HFFc6 (cell line): ENCODE measurements around the gene SEMA6D. TPM values are rescaled to one million over a fixed set of nuclear protein-coding genes. Genes with fewer than 3 reads are reported as not detected.

Experiments used
- DNase-seq: peaks from one replicate; pipeline ENCODE4 v3.0.0-alpha.2; 2018
- H3K27ac Mint-ChIP-seq: 2 replicates; pipeline ENCODE4 v1.8.0; 2020; ENCODE audit warnings: mild to moderate bottlenecking, mixed read lengths
- H3K27me3 Mint-ChIP-seq: 2 replicates; pipeline ENCODE4 v1.8.0; 2021; ENCODE audit warnings: mild to moderate bottlenecking, moderate library complexity, mixed read lengths; ENCODE audit not compliant: insufficient read depth
- H3K36me3 Mint-ChIP-seq: 2 replicates; pipeline ENCODE4 v1.8.0; 2021; ENCODE audit warnings: low read depth, mixed read lengths
- H3K4me1 Mint-ChIP-seq: 2 replicates; pipeline ENCODE4 v1.8.0; 2020; ENCODE audit warnings: low read depth, mixed read lengths
- H3K4me3 Mint-ChIP-seq: 2 replicates; pipeline ENCODE4 v1.8.0; 2020; ENCODE audit warnings: mild to moderate bottlenecking, moderate library complexity, mixed read lengths
- H3K9me3 Mint-ChIP-seq: 2 replicates; pipeline ENCODE4 v1.8.0; 2020; ENCODE audit warnings: mild to moderate bottlenecking, mixed read lengths
- CTCF ChIP-seq: fragments of 200-600 bp; sonication (generic); IDR thresholded peaks from 2 replicates; pipeline ENCODE4 v1.5.0; 2021; ENCODE audit warnings: antibody characterized with exemption, mild to moderate bottlenecking
- total RNA-seq, 6 experiments: library from RNA; stranded (reverse); fragmentation: NEBNext Ultra II Directional; extraction: Animal tissue kit (Norgen Biotek cat#: 25700); gene quantifications; 2 replicates in 1 of 6; 3 replicates in 5 of 6; pipeline ENCODE4 v1.2.3, GENCODE V29; 2021

Gene SEMA6D
- total RNA-seq, 6 experiments from 2014 or later, result 1.4 to 2.8 (median 2.4) TPM

- Mint-ChIP-seq H3K27ac (no peak overlapping the region), H3K9me3 (no peaks in the 10 kb centered on the region), H3K4me1 (no peaks in the 10 kb centered on the region), H3K4me3 (no peak overlapping the region), H3K27me3 (0 out of 2 replicates have a peak, but pooled peaks cover 2% of the 10 kb centered on the region), H3K36me3 (no peaks in the 10 kb centered on the region)
- DNase-seq, result no peak
- no peak for TF ChIP-seq CTCF
Measured at GRCh38 chr15:47708161-47708980, 8.9 kb upstream of the SEMA6D start.

DNA sequence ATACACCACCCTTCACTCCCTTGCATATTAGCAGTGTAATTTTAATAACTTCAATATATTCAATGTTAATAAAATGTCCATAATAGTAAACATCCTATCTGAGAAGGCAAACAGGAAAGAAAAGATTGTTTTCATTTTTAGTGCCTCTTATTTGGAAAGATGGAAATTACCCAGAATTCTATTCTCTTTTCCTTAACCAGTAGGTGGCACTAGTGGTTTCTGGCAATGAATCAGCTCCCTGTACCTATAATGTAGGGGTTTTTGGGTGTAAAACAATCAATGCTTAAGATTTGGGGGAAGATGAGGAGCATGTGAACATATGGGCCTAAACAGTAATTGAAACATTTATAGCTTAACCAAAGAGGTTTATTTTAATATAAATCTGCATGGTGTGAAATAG is 5.7 kb upstream of the SEMA6D start:
- peaks cover 10% of the 10 kb centered on the region; the same call in 1 of the 2 replicates for H3K27me3 Mint-ChIP-seq
- DNase-seq, result no peak
- peak; percentile 81 for TF ChIP-seq CTCF

DNA sequence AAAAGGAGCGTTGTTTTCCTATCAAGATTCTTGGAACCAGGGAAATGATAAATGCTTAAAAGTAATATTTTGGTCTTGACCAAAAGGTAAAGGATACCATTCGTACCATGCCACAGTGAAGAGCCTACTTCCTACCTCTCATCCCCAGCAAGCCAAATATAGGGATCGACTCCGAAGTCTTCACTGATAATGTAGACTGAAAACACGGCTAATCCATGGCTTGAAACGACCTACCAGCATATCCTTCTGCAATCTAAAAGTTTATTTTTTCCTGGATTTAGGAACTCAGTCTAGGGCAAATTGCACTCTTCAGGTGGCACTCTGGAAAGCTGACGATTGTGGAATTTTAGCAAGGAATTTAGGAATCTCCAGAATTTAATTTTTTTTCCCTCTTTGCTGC is 1.9 kb upstream of the SEMA6D start:
- no peak for DNase-seq
- no peak for TF ChIP-seq CTCF
- H3K4me1 Mint-ChIP-seq, result peaks cover 31% of the 10 kb centered on the region
- H3K27ac Mint-ChIP-seq, result no peak overlapping the region
- H3K27me3 Mint-ChIP-seq, result peaks cover 24% of the 10 kb centered on the region
- H3K36me3 Mint-ChIP-seq, result no peaks in the 10 kb centered on the region
- no peak overlapping the region for H3K4me3 Mint-ChIP-seq
- H3K9me3 Mint-ChIP-seq, result no peaks in the 10 kb centered on the region

More for the DNA sequence above, 5.7 kb upstream of the SEMA6D start:
- no peak overlapping the region for H3K4me3 Mint-ChIP-seq
- H3K27ac Mint-ChIP-seq, result no peak overlapping the region
- H3K36me3 Mint-ChIP-seq, result no peaks in the 10 kb centered on the region
- H3K4me1 Mint-ChIP-seq, result peaks cover 10% of the 10 kb centered on the region; the same call in 1 of the 2 replicates
- H3K9me3 Mint-ChIP-seq, result no peaks in the 10 kb centered on the region

DNA sequence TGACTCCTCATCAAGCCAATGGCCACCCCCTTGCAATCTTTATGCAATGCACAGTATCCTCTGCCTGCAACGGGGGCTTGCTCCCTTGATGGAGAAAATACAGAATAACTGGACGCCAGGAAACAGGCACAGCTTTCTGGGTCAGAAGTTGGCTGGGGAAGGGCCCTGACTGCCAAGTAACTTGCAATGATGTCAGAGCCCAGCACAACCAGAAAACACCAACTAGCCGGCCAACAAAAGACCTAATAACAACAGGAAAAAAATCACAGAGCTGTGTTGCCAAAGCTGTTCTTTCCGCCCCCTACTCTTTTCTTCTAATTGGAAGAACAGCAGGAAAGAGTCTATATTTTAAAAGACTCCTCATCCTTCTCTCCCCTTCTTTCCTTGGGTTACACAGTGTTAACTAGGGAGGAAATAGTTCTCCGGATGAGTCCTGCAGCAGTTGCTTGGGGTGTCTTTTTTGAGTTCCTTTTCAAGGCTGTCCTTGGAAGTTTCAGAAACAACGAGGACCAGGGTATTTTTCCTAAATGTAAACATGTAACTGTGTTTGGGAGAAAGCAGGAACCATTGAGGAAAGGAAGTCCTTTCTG is 1.4 kb upstream of the SEMA6D start:
- H3K4me3 Mint-ChIP-seq, result peak overlapping the region; percentile 89
- no peak for DNase-seq
- no peak for TF ChIP-seq CTCF
- H3K36me3 Mint-ChIP-seq, result no peaks in the 10 kb centered on the region
- H3K27me3 Mint-ChIP-seq, result peaks cover 24% of the 10 kb centered on the region
- H3K4me1 Mint-ChIP-seq, result peaks cover 32% of the 10 kb centered on the region
- no peaks in the 10 kb centered on the region for H3K9me3 Mint-ChIP-seq
- H3K27ac Mint-ChIP-seq, result no peak overlapping the region

- no peaks in the 10 kb centered on the region for H3K9me3 Mint-ChIP-seq
- H3K4me1 Mint-ChIP-seq, result peaks cover 32% of the 10 kb centered on the region
- no peaks in the 10 kb centered on the region for H3K36me3 Mint-ChIP-seq
- no peak overlapping the region for H3K27ac Mint-ChIP-seq
- H3K27me3 Mint-ChIP-seq, result peaks cover 24% of the 10 kb centered on the region
- no peak for DNase-seq
- H3K4me3 Mint-ChIP-seq, result peak overlapping the region; percentile 89
- no peak for TF ChIP-seq CTCF
Measured at GRCh38 chr15:47716516-47716915, 789 bp upstream of the SEMA6D start.
